H1 (cell line): Measurements from ENCODE around the gene ZPR1. TPM values are rescaled to one million over a fixed set of nuclear protein-coding genes. Genes with fewer than 3 reads are reported as not detected.
A peak's percentile ranks its signal among the peaks of the same experiment; 100 is the strongest.

ENCODE experiments used
- CTCF ChIA-PET: fragments of 300-600 bp; sonication (Branson Sonifier 250); formaldehyde crosslinking; loops from one replicate; lab custom pipeline; 2021; ENCODE audit not compliant: partially characterized antibody; lab: Charles Lee
- POLR2A ChIA-PET: fragments of 300-600 bp; sonication (Branson Sonifier 250); formaldehyde crosslinking; loops from one replicate; lab custom pipeline; 2021; ENCODE audit warnings: inconsistent platforms; ENCODE audit not compliant: partially characterized antibody; lab: Charles Lee
- DNase-seq, 2 experiments: peaks; one replicate each; pipeline versions ENCODE4 v3.0.0 to v3.0.0-alpha.2; 2010 to 2022; ENCODE audit warnings: low spot score in 2 of 2, low read depth in 1 of 2, mixed read lengths in 1 of 2
- FAIRE-seq: peaks from 2 replicates; lab custom pipeline; 2011; peaks lifted over from hg19 to GRCh38; lab: Jason Lieb, UNC
- H2AFZ ChIP-seq: 2 replicates; pipeline ENCODE4 v1.8.1; 2012; ENCODE audit warnings: low read length, inconsistent platforms
- H2AK5ac ChIP-seq: 2 replicates; pipeline ENCODE4 v1.6.1; 2013; ENCODE audit warnings: low read depth, low read length
- H2BK120ac ChIP-seq: replicated peaks from 2 replicates; pipeline ENCODE3; 2013; ENCODE audit warnings: low read depth, low read length, inconsistent platforms
- H2BK12ac ChIP-seq: 2 replicates; pipeline ENCODE4 v1.6.1; 2013; ENCODE audit warnings: low read depth, low read length
- H2BK15ac ChIP-seq: 2 replicates; pipeline ENCODE4 v1.6.1; 2013; ENCODE audit warnings: low read length
- H2BK20ac ChIP-seq: 2 replicates; pipeline ENCODE4 v1.6.1; 2013; ENCODE audit warnings: low read length
- H2BK5ac ChIP-seq: 2 replicates; pipeline ENCODE4 v1.6.1; 2013; ENCODE audit warnings: low read depth, low read length
- H3K14ac ChIP-seq: 2 replicates; pipeline ENCODE4 v1.6.1; 2013; ENCODE audit warnings: inconsistent platforms; ENCODE audit not compliant: insufficient read length
- H3K18ac ChIP-seq: 2 replicates; pipeline ENCODE4 v1.6.1; 2013; ENCODE audit warnings: low read length; ENCODE audit errors: extremely low read depth
- H3K23ac ChIP-seq: 2 replicates; pipeline ENCODE4 v1.6.1; 2013; ENCODE audit warnings: inconsistent platforms; ENCODE audit not compliant: insufficient read length
- H3K23me2 ChIP-seq: 2 replicates; pipeline ENCODE4 v1.6.1; 2013; ENCODE audit warnings: low read depth, low read length
- H3K27ac ChIP-seq: 2 replicates; pipeline ENCODE4 v1.6.1; 2011; ENCODE audit warnings: low read depth, low read length, inconsistent platforms
- H3K27me3 ChIP-seq, 4 experiments: replicated peaks in 1 of 4; 1 replicate in 1 of 4; 2 replicates in 3 of 4; pipeline versions ENCODE4 v1.6.1 to v1.8.1; 2011 to 2013; ENCODE audit warnings: low read length in 3 of 4, mild to moderate bottlenecking in 3 of 4, inconsistent platforms in 2 of 4, mixed read lengths in 2 of 4, moderate library complexity in 1 of 4; ENCODE audit not compliant: control insufficient read depth in 3 of 4, insufficient read depth in 3 of 4; ENCODE audit errors: extremely low read depth in 1 of 4
- H3K36me3 ChIP-seq, 4 experiments: 2 replicates each; pipeline versions ENCODE4 v1.6.1 to v1.8.1; 2011 to 2013; ENCODE audit warnings: mild to moderate bottlenecking in 4 of 4, low read length in 3 of 4, moderate library complexity in 2 of 4, control low read depth in 1 of 4, inconsistent platforms in 1 of 4; ENCODE audit not compliant: insufficient read depth in 4 of 4, control insufficient read depth in 2 of 4
- H3K4ac ChIP-seq: replicated peaks from 2 replicates; pipeline ENCODE3; 2013; ENCODE audit warnings: low read length, low read depth, mixed read lengths, inconsistent platforms; ENCODE audit not compliant: insufficient read length
- H3K4me1 ChIP-seq, 4 experiments: replicated peaks in 1 of 4; 1 replicate in 1 of 4; 2 replicates in 3 of 4; pipeline versions ENCODE4 v1.6.1 to v1.8.1; 2011 to 2013; ENCODE audit warnings: low read length in 3 of 4, inconsistent platforms in 2 of 4, mixed read lengths in 1 of 4; ENCODE audit not compliant: insufficient read depth in 4 of 4, control insufficient read depth in 3 of 4
- H3K4me2 ChIP-seq, 2 experiments: 2 replicates each; pipeline versions ENCODE4 v1.6.1 to v1.8.1; 2011 to 2013; ENCODE audit warnings: low read depth in 2 of 2, low read length in 2 of 2, control low read depth in 1 of 2, inconsistent platforms in 1 of 2, mild to moderate bottlenecking in 1 of 2; ENCODE audit not compliant: insufficient read depth in 1 of 2
- H3K4me3 ChIP-seq, 4 experiments: fragments of 200-600, 300-600 bp in 1 of 4; sonication (generic), shearing (Covaris generic), sonication (Bioruptor Twin) in 1 of 4; 2 replicates each; pipeline versions ENCODE4 v1.5.1 to v1.8.1; 2011 to 2016; ENCODE audit warnings: low read length in 4 of 4, low read depth in 3 of 4, control low read depth in 2 of 4, inconsistent platforms in 2 of 4, mild to moderate bottlenecking in 2 of 4, mixed read lengths in 1 of 4, moderate library complexity in 1 of 4; ENCODE audit not compliant: insufficient read depth in 2 of 4; ENCODE audit errors: extremely low read depth in 1 of 4
- H3K56ac ChIP-seq: replicated peaks from 2 replicates; pipeline ENCODE3; 2013; ENCODE audit warnings: low read depth, mild to moderate bottlenecking, mixed read lengths, low read length, inconsistent platforms; ENCODE audit not compliant: insufficient read length
- H3K79me1 ChIP-seq: 2 replicates; pipeline ENCODE4 v1.6.1; 2013; ENCODE audit warnings: low read depth, low read length, control low read depth
- H3K79me2 ChIP-seq, 2 experiments: 2 replicates each; pipeline versions ENCODE4 v1.6.1 to v1.8.1; 2012 to 2013; ENCODE audit warnings: low read length in 2 of 2, mild to moderate bottlenecking in 2 of 2, inconsistent platforms in 1 of 2; ENCODE audit not compliant: insufficient read depth in 2 of 2, control insufficient read depth in 1 of 2
- H3K9ac ChIP-seq, 4 experiments: replicated peaks in 1 of 4; 1 replicate in 1 of 4; 2 replicates in 3 of 4; pipeline versions ENCODE4 v1.6.1 to v1.8.1; 2011 to 2013; ENCODE audit warnings: low read depth in 3 of 4, low read length in 3 of 4, control low read depth in 2 of 4, mild to moderate bottlenecking in 2 of 4, moderate library complexity in 2 of 4, inconsistent platforms in 1 of 4; ENCODE audit errors: extremely low read depth in 1 of 4
- H3K9me3 ChIP-seq, 2 experiments: 2 replicates each; pipeline versions ENCODE4 v1.6.1 to v1.8.1; 2012 to 2013; ENCODE audit warnings: mild to moderate bottlenecking in 2 of 2, moderate library complexity in 2 of 2, control low read depth in 1 of 2, inconsistent platforms in 1 of 2, low read depth in 1 of 2, low read length in 1 of 2, mixed read lengths in 1 of 2; ENCODE audit not compliant: insufficient read depth in 2 of 2
- H4K20me1 ChIP-seq, 2 experiments: replicated peaks in 1 of 2; 2 replicates each; pipeline versions ENCODE3 to v1.8.1; 2011 to 2013; ENCODE audit warnings: inconsistent platforms in 2 of 2, low read length in 2 of 2, mild to moderate bottlenecking in 1 of 2; ENCODE audit not compliant: insufficient read depth in 2 of 2, control insufficient read depth in 1 of 2
- H4K5ac ChIP-seq: 2 replicates; pipeline ENCODE4 v1.6.1; 2013; ENCODE audit warnings: low read length, low read depth, mixed read lengths, inconsistent platforms; ENCODE audit not compliant: insufficient read length
- H4K8ac ChIP-seq: 2 replicates; pipeline ENCODE4 v1.8.0; 2013; ENCODE audit warnings: mild to moderate bottlenecking, moderate library complexity, low read length, inconsistent platforms; ENCODE audit not compliant: insufficient read depth; ENCODE audit errors: extremely low read depth
- H4K91ac ChIP-seq: replicated peaks from 2 replicates; pipeline ENCODE3; 2013; ENCODE audit warnings: low read length, mixed read lengths, inconsistent platforms; ENCODE audit not compliant: insufficient read length
- CTCF ChIP-seq, 3 experiments: IDR thresholded peaks; 1 replicate in 2 of 3; 2 replicates in 1 of 3; pipeline versions ENCODE4 v1.5.1 to v1.6.1; 2011; ENCODE audit warnings: low read length in 3 of 3, mild to moderate bottlenecking in 3 of 3, inconsistent platforms in 2 of 3, low read depth in 1 of 3, moderate library complexity in 1 of 3; ENCODE audit not compliant: insufficient read depth in 1 of 3; ENCODE audit errors: control extremely low read depth in 1 of 3
- EGR1 ChIP-seq: IDR thresholded peaks from 2 replicates; pipeline ENCODE4 v1.6.1; 2011; ENCODE audit warnings: low read depth, low read length, borderline replicate concordance
- EP300 ChIP-seq, 2 experiments: IDR thresholded peaks; 1 replicate in 1 of 2; 2 replicates in 1 of 2; pipeline ENCODE4 v1.6.1; 2011 to 2012; ENCODE audit warnings: low read depth in 2 of 2, low read length in 2 of 2, mild to moderate bottlenecking in 2 of 2, borderline replicate concordance in 1 of 2, inconsistent platforms in 1 of 2, moderate library complexity in 1 of 2
- POLR2A ChIP-seq, 2 experiments: IDR thresholded peaks; 1 replicate in 1 of 2; 2 replicates in 1 of 2; pipeline ENCODE4 v1.6.1; 2011; ENCODE audit warnings: low read depth in 2 of 2, low read length in 2 of 2, mild to moderate bottlenecking in 2 of 2; ENCODE audit errors: control extremely low read depth in 1 of 2
- POLR2AphosphoS5 ChIP-seq: IDR thresholded peaks from 2 replicates; pipeline ENCODE4 v1.6.1; 2011; ENCODE audit warnings: low read depth, low read length
- RAD21 ChIP-seq, 2 experiments: IDR thresholded peaks in 1 of 2; conservative IDR thresholded peaks in 1 of 2; 2 replicates each; pipeline ENCODE4 v1.6.1; 2011; ENCODE audit warnings: low read depth in 2 of 2, low read length in 2 of 2, improper control_type of control experiment in 1 of 2, inconsistent platforms in 1 of 2, mild to moderate bottlenecking in 1 of 2, moderate library complexity in 1 of 2
- RXRA ChIP-seq: IDR thresholded peaks from 2 replicates; pipeline ENCODE4 v1.6.1; 2011; ENCODE audit warnings: low read depth, mild to moderate bottlenecking, low read length, moderate library complexity; ENCODE audit not compliant: insufficient read depth
- WGBS, 2 experiments: shearing (Covaris generic) in 1 of 2; methylation state at CpG; one replicate each; pipeline versions ENCODE4 v1.1.6 to v1.1.7; 2013 to 2015; ENCODE audit warnings: low lambda C conversion rate in 2 of 2, mixed read lengths in 2 of 2, inconsistent platforms in 1 of 2, low coverage in 1 of 2, missing lambda C conversion rate in 1 of 2; ENCODE audit not compliant: insufficient replicate concordance in 2 of 2, insufficient coverage in 1 of 2, insufficient read length in 1 of 2; ENCODE audit errors: extremely low coverage in 1 of 2, missing lambda C conversion rate in 1 of 2; 5-methylcytosine and 5-hydroxymethylcytosine counted together
- polyA plus RNA-seq, 7 experiments: library from polyadenylated mRNA; depleted of rRNA in 3 of 7; stranded (reverse) in 5 of 7; unstranded in 2 of 7; fragments of >200 nt in 5 of 7; fragments of 200-250 nt in 2 of 7; gene quantifications; 1 replicate in 5 of 7; 2 replicates in 1 of 7; 4 replicates in 1 of 7; pipeline versions ENCODE4 v1.2.1 to v1.2.3, GENCODE V29; 2011 to 2013; ENCODE audit warnings: missing spikeins in 2 of 7, mixed read lengths in 2 of 7
- total RNA-seq: library from RNA; stranded (reverse); fragmentation: NEBNext Ultra II Directional; extraction: Animal tissue kit (Norgen Biotek cat#: 25700); gene quantifications from 2 replicates; pipeline ENCODE4 v1.2.1, GENCODE V29; 2021

Gene ZPR1
- total and polyA plus RNA-seq, 2 of the 8 experiments (the other 6 are each of a cell fraction or from before 2014, with no cell fraction given), result 36.7 to 70.5 TPM

GRCh38 chr11:116791002-116791812 is 3.4 kb upstream of the ZPR1 start:
- peak overlapping the region; percentile 86 for H3K18ac ChIP-seq
- 40% methylated on average over 28 of the region's 31 CpGs; no CpG with 5 or more reads in 1 of the 2 experiments for WGBS, 2 experiments
- POLR2A ChIA-PET, result interaction anchor here (0.9 to 6.0 kb wide), 5 partner anchors 14 to 354 kb away, joined by 3 to 29 read pairs (median 7); partner anchors contain the start of genes APOC3, BUD13 and PAFAH1B2
- TF ChIP-seq POLR2AphosphoS5, result peak; percentile 40; the same call in 1 of the 2 replicates
- TF ChIP-seq POLR2A (IDR thresholded peaks at IDR 0.05; ENCODE audit: control extremely low read depth in 1 of 2, low read depth in 2 of 2, low read length in 2 of 2), result 0 out of 3 replicates have a peak, but pooled peaks of 1 of the 2 experiments have one; percentile 26
- TF ChIP-seq RAD21 (IDR thresholded peaks at IDR 0.05 in 1 of 2, conservative IDR thresholded peaks at IDR 0.05 in 1 of 2; ENCODE audit: low read depth in 2 of 2, low read length in 2 of 2), result peak; percentile 87 to 88
- no peak for TF ChIP-seq EGR1
- no peak for TF ChIP-seq EP300 (IDR thresholded peaks at IDR 0.05; ENCODE audit: borderline replicate concordance in 1 of 2, low read depth in 2 of 2, low read length in 2 of 2)
- TF ChIP-seq RXRA, result 0 out of 2 replicates have a peak, but pooled peaks have one; percentile 18
- peak; percentile 91 to 98 (median 95) for TF ChIP-seq CTCF (IDR thresholded peaks at IDR 0.05; ENCODE audit: control extremely low read depth in 1 of 3, insufficient read depth in 1 of 3, low read depth in 1 of 3, low read length in 3 of 3)

More at GRCh38 chr11:116791002-116791812, 3.4 kb upstream of the ZPR1 start:
- Histone ChIP-seq H3K4me1 (peaks cover 4 to 14% (median 7%) of the 10 kb centered on the region in 4 experiments), H3K56ac (no peak overlapping the region), H3K36me3 (peaks cover 0 to 4% (median 3%) of the 10 kb centered on the region in 4 experiments; a peak in 4 of 8 replicates), H2BK20ac (0 out of 2 replicates have a peak overlapping the region, but pooled peaks have one; percentile 77), H2BK120ac (no peak overlapping the region), H4K5ac (peak overlapping the region; percentile 16), H2BK12ac (peak overlapping the region; percentile 71; the same call in 1 of the 2 replicates), H3K9me3 (no peaks in the 10 kb centered on the region), H3K9ac (no peak overlapping the region), H3K4me3 (no peak overlapping the region), H2BK15ac (peak overlapping the region; percentile 97), H2AK5ac (no peak overlapping the region), H2AFZ (peak overlapping the region; percentile 95), H4K8ac (peak overlapping the region; percentile 87), H3K79me1 (peaks cover 5% of the 10 kb centered on the region; the same call in 1 of the 2 replicates), H3K4me2 (peak overlapping the region in 1 of 2 experiments; percentile 54; a peak in 3 of 4 replicates), H3K23ac (no peak overlapping the region), H3K79me2 (peaks cover 0 to 15% of the 10 kb centered on the region in 2 experiments; a peak in 2 of 4 replicates), H2BK5ac (peak overlapping the region; percentile 18; the same call in 1 of the 2 replicates), H3K27me3 (peaks cover 0 to 11% (median 3%) of the 10 kb centered on the region in 4 experiments; a peak in 4 of 7 replicates), H3K4ac (no peak overlapping the region), H4K20me1 (no peaks in the 10 kb centered on the region), H3K14ac (no peak overlapping the region), H4K91ac (peak overlapping the region; percentile 48), H3K23me2 (peaks cover 11% of the 10 kb centered on the region), H3K27ac (no peak overlapping the region)
- CTCF ChIA-PET, result interaction anchor here (0.6 to 12.1 kb wide), 38 partner anchors 8 to 435 kb away, joined by 3 to 237 read pairs (median 4); partner anchors contain the start of genes APOA1, APOA4, APOC3 and BUD13
- DNase-seq, result peak; percentile 56 to 99
- no peak for FAIRE-seq
